HepG2 (cell line): ENCODE results near the gene FANK1. TPM values are rescaled to one million over a fixed set of nuclear protein-coding genes. Genes with fewer than 3 reads are reported as not detected.

Experiments
- ATAC-seq: fragments of 200-7000 bp; cut with Tn5 transposase; 3 replicates; pipeline ENCODE4 v1.9.1; 2020; ENCODE audit warnings: mild to moderate bottlenecking, moderate library complexity
- BruUV-seq: library from RNA; stranded (reverse); fragments of 400-500 nt; replicated peaks from 2 replicates; lab custom pipeline; 2021; lab: Mats Ljungman, UMichigan
- CTCF ChIA-PET: fragments of 300-600 bp; formaldehyde crosslinking; extraction: SDS; loops from one replicate; lab custom pipeline; 2021; ENCODE audit warnings: low total read pairs, inconsistent platforms, low intra/inter-chr PET ratio; lab: Yijun Ruan, JAX
- POLR2A ChIA-PET: fragments of 350-600 bp; sonication (Branson Sonifier 250); formaldehyde crosslinking; loops from one replicate; lab custom pipeline; 2020; ENCODE audit warnings: antibody characterized with exemption, inconsistent platforms; lab: Yijun Ruan, JAX
- DNase-seq: peaks from one replicate; pipeline ENCODE4 v3.0.0-alpha.2; 2015; ENCODE audit warnings: low spot score
- FAIRE-seq: peaks from 3 replicates; lab custom pipeline; 2011; peaks lifted over from hg19 to GRCh38; lab: Jason Lieb, UNC
- H2AFZ ChIP-seq: one replicate; pipeline ENCODE4 v1.6.1; 2011; ENCODE audit warnings: low read length, inconsistent platforms
- H3K27ac ChIP-seq: fragments of 300-600 bp; 3 replicates; pipeline ENCODE4 v1.8.0; 2011; ENCODE audit warnings: mixed run types, mild to moderate bottlenecking, mixed read lengths, low read length, inconsistent platforms; ENCODE audit not compliant: insufficient read depth; ENCODE audit errors: extremely low read length
- H3K27me3 ChIP-seq, 2 experiments: fragments of 200-600 bp in 1 of 2; 2 replicates in 1 of 2; 3 replicates in 1 of 2; pipeline versions ENCODE4 v1.6.0 to v1.8.0; 2011; ENCODE audit warnings: low read length in 2 of 2, mild to moderate bottlenecking in 2 of 2, moderate library complexity in 2 of 2, inconsistent platforms in 1 of 2; ENCODE audit not compliant: insufficient read depth in 2 of 2, control insufficient read depth in 1 of 2
- H3K36me3 ChIP-seq, 2 experiments: fragments of 200-600 bp in 1 of 2; replicated peaks in 1 of 2; 2 replicates in 1 of 2; 3 replicates in 1 of 2; pipeline versions ENCODE4 v1.5.1 to v1.8.0; 2011; ENCODE audit warnings: low read length in 2 of 2, inconsistent platforms in 1 of 2; ENCODE audit not compliant: insufficient read depth in 2 of 2, control insufficient read depth in 1 of 2
- H3K4me1 ChIP-seq: 2 replicates; pipeline ENCODE4 v1.5.1; 2012; ENCODE audit warnings: low read length, inconsistent platforms; ENCODE audit not compliant: insufficient read depth
- H3K4me2 ChIP-seq: 2 replicates; pipeline ENCODE4 v1.6.0; 2011; ENCODE audit warnings: low read depth, low read length, inconsistent platforms
- H3K4me3 ChIP-seq, 3 experiments: fragments of 200-600 bp in 1 of 3; sonication (generic), shearing (Covaris generic) in 1 of 3; replicated peaks in 1 of 3; 2 replicates each; pipeline ENCODE4 v1.5.1; 2011 to 2016; ENCODE audit warnings: low read length in 3 of 3, inconsistent platforms in 2 of 3, low read depth in 2 of 3, mild to moderate bottlenecking in 2 of 3, control low read depth in 1 of 3, mixed read lengths in 1 of 3; ENCODE audit not compliant: insufficient read depth in 1 of 3
- H3K79me2 ChIP-seq: one replicate; pipeline ENCODE4 v1.6.1; 2011; ENCODE audit warnings: low read length, inconsistent platforms; ENCODE audit not compliant: insufficient read depth
- H3K9ac ChIP-seq: 2 replicates; pipeline ENCODE4 v1.6.0; 2011; ENCODE audit warnings: mild to moderate bottlenecking, low read depth, low read length, inconsistent platforms; ENCODE audit not compliant: insufficient read depth
- H3K9me3 ChIP-seq: 2 replicates; pipeline ENCODE4 v1.5.1; 2012; ENCODE audit warnings: mild to moderate bottlenecking, low read length
- H4K20me1 ChIP-seq: 2 replicates; pipeline ENCODE4 v1.6.0; 2011; ENCODE audit warnings: inconsistent platforms, mild to moderate bottlenecking, low read length, moderate library complexity; ENCODE audit not compliant: insufficient read depth
- ERF ChIP-seq: IDR thresholded peaks from 2 replicates; pipeline ENCODE4 v1.6.1; 2018; ENCODE audit warnings: missing biosample characterization, missing genetic modification reagents
- KDM5B ChIP-seq: sonication (generic); formaldehyde crosslinking; IDR thresholded peaks from 2 replicates; pipeline ENCODE4 v1.4.0; 2020; ENCODE audit warnings: missing genetic modification reagents, mild to moderate bottlenecking, borderline replicate concordance
- KDM6A ChIP-seq: IDR thresholded peaks from 2 replicates; pipeline ENCODE4 v1.6.1; 2016; ENCODE audit warnings: low read depth
- KLF11 ChIP-seq: IDR thresholded peaks from 2 replicates; pipeline ENCODE4 v1.6.1; 2016; ENCODE audit warnings: missing compliant biosample characterization
- KLF12 ChIP-seq: sonication (generic); formaldehyde crosslinking; IDR thresholded peaks from 2 replicates; pipeline ENCODE4 v1.4.0; 2020; ENCODE audit warnings: missing genetic modification reagents, borderline replicate concordance
- NBN ChIP-seq: fragments of 450-650 bp; conservative IDR thresholded peaks from 2 replicates; pipeline ENCODE4 v1.6.1; 2017
- POLR2AphosphoS2 ChIP-seq: IDR thresholded peaks from 2 replicates; pipeline ENCODE4 v1.6.1; 2011; ENCODE audit warnings: low read depth, low read length, improper control_type of control experiment
- PTBP1 ChIP-seq: fragments of 200-400 bp; formaldehyde crosslinking; IDR thresholded peaks from 2 replicates; pipeline ENCODE4 v1.6.1; 2018; ENCODE audit warnings: low read length, low read depth; ENCODE audit not compliant: poor library complexity, severe bottlenecking
- SAP130 ChIP-seq: IDR thresholded peaks from 2 replicates; pipeline ENCODE4 v1.6.1; 2016; ENCODE audit warnings: low read depth
- SRF ChIP-seq: IDR thresholded peaks from 2 replicates; pipeline ENCODE4 v1.6.1; 2011; ENCODE audit warnings: mild to moderate bottlenecking, low read depth, low read length, moderate library complexity
- XRCC5 ChIP-seq: fragments of 200-400 bp; formaldehyde crosslinking; optimal IDR thresholded peaks from 2 replicates; pipeline ENCODE3; 2017; ENCODE audit warnings: mild to moderate bottlenecking, low read length
- ZMYM2 ChIP-seq: sonication (generic); formaldehyde crosslinking; IDR thresholded peaks from 2 replicates; pipeline ENCODE4 v1.8.0; 2022; ENCODE audit warnings: mild to moderate bottlenecking, missing genetic modification reagents
- ZNF251 ChIP-seq: sonication (generic); formaldehyde crosslinking; IDR thresholded peaks from 2 replicates; pipeline ENCODE4 v1.9.0; 2021; ENCODE audit warnings: mild to moderate bottlenecking, missing genetic modification reagents
- ZNF30 ChIP-seq: sonication (generic); formaldehyde crosslinking; IDR thresholded peaks from 2 replicates; pipeline ENCODE4 v1.5.0; 2020; ENCODE audit warnings: mild to moderate bottlenecking, missing genetic modification reagents
- ZNF782 ChIP-seq: sonication (generic); formaldehyde crosslinking; IDR thresholded peaks from 2 replicates; pipeline ENCODE4 v1.4.0; 2020; ENCODE audit warnings: missing genetic modification reagents, mild to moderate bottlenecking, borderline replicate concordance
- ZNF83 ChIP-seq: sonication (generic); formaldehyde crosslinking; IDR thresholded peaks from 2 replicates; pipeline ENCODE4 v1.4.0; 2020; ENCODE audit warnings: missing genetic modification reagents, mild to moderate bottlenecking, borderline replicate concordance
- ZNF839 ChIP-seq: sonication (generic); formaldehyde crosslinking; IDR thresholded peaks from 2 replicates; pipeline ENCODE4 v1.4.0; 2020; ENCODE audit warnings: missing genetic modification reagents, mild to moderate bottlenecking, borderline replicate concordance
- WGBS: methylation state at CpG from one replicate; pipeline ENCODE4 v1.1.6; 2017; ENCODE audit warnings: low lambda C conversion rate; 5-methylcytosine and 5-hydroxymethylcytosine counted together
- in situ Hi-C: cut with HindIII; loops from 2 replicates; pipeline ENCODE4 v1.10.0; 2017; ENCODE audit warnings: low pct_unique_long_range_greater_than_20kb; ENCODE audit not compliant: extremely low pct_ligation_motif_present
- intact Hi-C: fragments of 100-400 bp; cut with micrococcal nuclease; formaldehyde crosslinking; loops from one replicate; pipeline ENCODE4 v1.10.0; 2022; ENCODE audit not compliant: unreplicated experiment
- polyA plus RNA-seq, 8 experiments: library from polyadenylated mRNA; depleted of rRNA in 3 of 8; stranded (reverse) in 7 of 8; unstranded in 1 of 8; fragments of >200 nt; fragmentation: Illumina TruSeq in 4 of 8; extraction: Trizol in 4 of 8; gene quantifications; 2 replicates each; pipeline versions ENCODE4 v1.2.1 to v1.2.3, GENCODE V29; 2011 to 2016; ENCODE audit warnings: low read depth in 4 of 8, missing spikeins in 1 of 8, mixed read lengths in 1 of 8; ENCODE audit not compliant: insufficient read depth in 1 of 8
- total RNA-seq, 5 experiments: library from RNA; depleted of rRNA; stranded (reverse); fragments of >200 nt; fragmentation: Illumina TruSeq; extraction: Trizol; gene quantifications; 2 replicates each; pipeline ENCODE4 v1.2.3, GENCODE V29; 2016; ENCODE audit warnings: low read depth in 1 of 5
- TF ChIP-seq, protein P1 (sequence below): sonication (generic); formaldehyde crosslinking; IDR thresholded peaks from 2 replicates; pipeline ENCODE4 v1.5.0; 2020; ENCODE audit warnings: mild to moderate bottlenecking, missing genetic modification reagents
- TF ChIP-seq, protein P2 (sequence below): sonication (generic); formaldehyde crosslinking; IDR thresholded peaks from 2 replicates; pipeline ENCODE4 v1.5.0; 2020; ENCODE audit warnings: mild to moderate bottlenecking, low read depth, missing genetic modification reagents, borderline replicate concordance

The FANK1 gene
- total and polyA plus RNA-seq, 2 of the 13 experiments (the other 11 are each of a cell fraction or from before 2014, with no cell fraction given) = 0.22 TPM; not detected in 1

DNA sequence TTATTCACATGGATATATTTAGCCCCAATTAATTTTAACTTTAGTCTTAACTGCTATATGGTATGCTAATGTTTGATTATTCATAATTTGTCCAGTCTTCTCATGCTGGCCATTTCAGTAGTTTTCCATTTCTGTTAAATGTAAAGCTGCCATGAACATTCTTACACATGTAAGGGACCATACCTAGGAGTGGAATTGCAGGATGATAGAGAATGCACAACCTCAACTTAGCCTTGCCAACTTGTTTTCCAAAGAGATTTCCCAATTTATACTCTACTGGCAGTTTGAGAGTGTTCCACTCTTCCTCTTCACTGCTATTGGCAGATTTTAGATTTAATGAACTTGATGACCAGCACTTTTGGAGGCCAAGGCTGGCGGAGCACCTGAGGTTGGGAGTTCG lies 68.2 kb downstream of the FANK1 start:
- in situ Hi-C loops = no loop called here
- no peak for TF ChIP-seq ERF (CRISPR knock-in tag)
- Histone ChIP-seq H3K9me3 (no peaks in the 10 kb centered on the region), H3K36me3 (no peaks in the 10 kb centered on the region), H3K4me2 (no peak overlapping the region), H3K9ac (no peak overlapping the region), H2AFZ (no peak overlapping the region), H4K20me1 (no peaks in the 10 kb centered on the region), H3K27ac (no peak overlapping the region), H3K4me3 (no peak overlapping the region), H3K4me1 (no peaks in the 10 kb centered on the region), H3K27me3 (peaks cover 0 to 8% of the 10 kb centered on the region in 2 experiments; a peak in 1 of 5 replicates), H3K79me2 (no peaks in the 10 kb centered on the region)
- intact Hi-C loops = no loop called here
- CTCF ChIA-PET = no interaction called here
- WGBS = 29% methylated on average over 2 of the region's 2 CpGs
- POLR2A ChIA-PET = no interaction called here
- no peak for ATAC-seq
- FAIRE-seq = no peak
- no peak for DNase-seq
- no TSS peak for BruUV-seq

GRCh38 chr10:125967533-125967932 lies 71.2 kb downstream of the FANK1 start:
- DNase-seq = no peak
- CTCF ChIA-PET = no interaction called here
- Histone ChIP-seq H3K36me3 (no peaks in the 10 kb centered on the region), H3K27ac (no peak overlapping the region), H4K20me1 (no peaks in the 10 kb centered on the region), H3K79me2 (no peaks in the 10 kb centered on the region), H3K9ac (no peak overlapping the region), H3K4me3 (no peak overlapping the region), H2AFZ (no peak overlapping the region), H3K4me1 (no peaks in the 10 kb centered on the region), H3K4me2 (no peak overlapping the region), H3K9me3 (no peaks in the 10 kb centered on the region), H3K27me3 (peaks cover 0 to 3% of the 10 kb centered on the region in 2 experiments; a peak in 1 of 5 replicates)
- TF ChIP-seq KLF11 (CRISPR knock-in tag) (no peak), XRCC5 (no peak), KLF12 (CRISPR knock-in tag) (no peak), POLR2AphosphoS2 (no peak), NBN (no peak), ZNF30 (no peak), KDM5B (CRISPR knock-in tag) (no peak), ZNF83 (no peak), PTBP1 (no peak), ZNF839 (CRISPR knock-in tag) (no peak), SRF (no peak), ZNF251 (CRISPR knock-in tag) (no peak), ZNF782 (CRISPR knock-in tag) (no peak), KDM6A (no peak), ZMYM2 (CRISPR knock-in tag) (no peak), SAP130 (CRISPR knock-in tag) (no peak)
- TF ChIP-seq, protein P1, sequence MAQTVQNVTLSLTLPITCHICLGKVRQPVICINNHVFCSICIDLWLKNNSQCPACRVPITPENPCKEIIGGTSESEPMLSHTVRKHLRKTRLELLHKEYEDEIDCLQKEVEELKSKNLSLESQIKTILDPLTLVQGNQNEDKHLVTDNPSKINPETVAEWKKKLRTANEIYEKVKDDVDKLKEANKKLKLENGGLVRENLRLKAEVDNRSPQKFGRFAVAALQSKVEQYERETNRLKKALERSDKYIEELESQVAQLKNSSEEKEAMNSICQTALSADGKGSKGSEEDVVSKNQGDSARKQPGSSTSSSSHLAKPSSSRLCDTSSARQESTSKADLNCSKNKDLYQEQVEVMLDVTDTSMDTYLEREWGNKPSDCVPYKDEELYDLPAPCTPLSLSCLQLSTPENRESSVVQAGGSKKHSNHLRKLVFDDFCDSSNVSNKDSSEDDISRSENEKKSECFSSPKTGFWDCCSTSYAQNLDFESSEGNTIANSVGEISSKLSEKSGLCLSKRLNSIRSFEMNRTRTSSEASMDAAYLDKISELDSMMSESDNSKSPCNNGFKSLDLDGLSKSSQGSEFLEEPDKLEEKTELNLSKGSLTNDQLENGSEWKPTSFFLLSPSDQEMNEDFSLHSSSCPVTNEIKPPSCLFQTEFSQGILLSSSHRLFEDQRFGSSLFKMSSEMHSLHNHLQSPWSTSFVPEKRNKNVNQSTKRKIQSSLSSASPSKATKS (CRISPR knock-in tag) = no peak
- TF ChIP-seq, protein P2, sequence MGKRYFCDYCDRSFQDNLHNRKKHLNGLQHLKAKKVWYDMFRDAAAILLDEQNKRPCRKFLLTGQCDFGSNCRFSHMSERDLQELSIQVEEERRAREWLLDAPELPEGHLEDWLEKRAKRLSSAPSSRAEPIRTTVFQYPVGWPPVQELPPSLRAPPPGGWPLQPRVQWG = no peak
- 0% methylated on average over 1 of the region's 1 CpG for WGBS
- ATAC-seq = no peak
- intact Hi-C loops = no loop called here
- POLR2A ChIA-PET = no interaction called here
- in situ Hi-C loops = no loop called here
- FAIRE-seq = no peak
- no TSS peak for BruUV-seq
